ENCODE results near the gene NXT1.

The NXT1 gene

GRCh38 chr20:23361476-23362391 lies 11.1 kb downstream of the NXT1 start, which contains the start of gene GZF1:
TSS of gene GZF1 (plus strand) at chr20:23362182. CDS start at chr20:23364384, 2,202 bp downstream.
- Mint-ChIP-seq H3K36me3 (ENCODE audit: low read depth) (peaks cover 24% of the 10 kb centered on the region), H3K27ac (peak within 1 kb of the TSS; percentile 91), H3K4me1 (peaks cover 66% of the 10 kb centered on the region), H3K27me3 (peaks cover 1% of the 10 kb centered on the region), H3K9me3 (no peaks in the 10 kb centered on the region), H3K4me3 (peak within 1 kb of the TSS; percentile 86)
- DNase-seq, result peak; percentile 99
- peak; percentile 83 for ATAC-seq

GRCh38 chr20:23362392-23363256 lies 12.0 kb downstream of the NXT1 start:
- peaks cover 69% of the 10 kb centered on the region for H3K4me1 Mint-ChIP-seq
- H3K27me3 Mint-ChIP-seq, result peaks cover 1% of the 10 kb centered on the region
- peaks cover 30% of the 10 kb centered on the region for H3K36me3 Mint-ChIP-seq (ENCODE audit: low read depth)
- no peak for ATAC-seq
- H3K27ac Mint-ChIP-seq, result peak overlapping the region; percentile 64
- no peaks in the 10 kb centered on the region for H3K9me3 Mint-ChIP-seq
- peak overlapping the region; percentile 86 for H3K4me3 Mint-ChIP-seq
- peak; percentile 41 for DNase-seq

- Mint-ChIP-seq H3K27ac (peak overlapping the region; percentile 64), H3K36me3 (ENCODE audit: low read depth) (peaks cover 35% of the 10 kb centered on the region), H3K27me3 (peaks cover 1% of the 10 kb centered on the region), H3K4me1 (peaks cover 70% of the 10 kb centered on the region), H3K9me3 (no peaks in the 10 kb centered on the region), H3K4me3 (peak overlapping the region; percentile 86)
- DNase-seq (no peak), ATAC-seq (no peak)
These were observed 12.7 kb downstream of the NXT1 start for GRCh38 chr20:23363257-23363649.

- Mint-ChIP-seq H3K9me3 (no peaks in the 10 kb centered on the region), H3K36me3 (ENCODE audit: low read depth) (peaks cover 53% of the 10 kb centered on the region), H3K27me3 (peaks cover 1% of the 10 kb centered on the region), H3K4me3 (peak overlapping the region; percentile 16), H3K27ac (peak overlapping the region; percentile 75), H3K4me1 (peaks cover 61% of the 10 kb centered on the region)
- DNase-seq (no peak), ATAC-seq (no peak)
These were observed 15.0 kb downstream of the NXT1 start for GRCh38 chr20:23365390-23366165.

GRCh38 chr20:23366384-23366783 lies 15.8 kb downstream of the NXT1 start:
- H3K36me3 Mint-ChIP-seq (ENCODE audit: low read depth), result peaks cover 59% of the 10 kb centered on the region
- ATAC-seq (peak; percentile 4), DNase-seq (no peak)
- peaks cover 1% of the 10 kb centered on the region for H3K27me3 Mint-ChIP-seq
- H3K9me3 Mint-ChIP-seq, result no peaks in the 10 kb centered on the region
- peak overlapping the region; percentile 75 for H3K27ac Mint-ChIP-seq
- peak overlapping the region; percentile 16 for H3K4me3 Mint-ChIP-seq
- H3K4me1 Mint-ChIP-seq, result peaks cover 55% of the 10 kb centered on the region

GRCh38 chr20:23367770-23368169 lies 17.2 kb downstream of the NXT1 start:
- Mint-ChIP-seq H3K27me3 (no peaks in the 10 kb centered on the region), H3K27ac (peak overlapping the region; percentile 75), H3K4me3 (no peak overlapping the region), H3K36me3 (ENCODE audit: low read depth) (peaks cover 68% of the 10 kb centered on the region), H3K4me1 (peaks cover 51% of the 10 kb centered on the region), H3K9me3 (no peaks in the 10 kb centered on the region)
- ATAC-seq (peak; percentile 47), DNase-seq (no peak)

GRCh38 chr20:23368316-23369071 lies 17.9 kb downstream of the NXT1 start:
- ATAC-seq (no peak), DNase-seq (no peak)
- Mint-ChIP-seq H3K4me3 (no peak overlapping the region), H3K4me1 (peaks cover 44% of the 10 kb centered on the region), H3K36me3 (ENCODE audit: low read depth) (peaks cover 66% of the 10 kb centered on the region), H3K9me3 (no peaks in the 10 kb centered on the region), H3K27me3 (no peaks in the 10 kb centered on the region), H3K27ac (peak overlapping the region; percentile 75)

GRCh38 chr20:23369072-23369823 lies 18.7 kb downstream of the NXT1 start:
- no peak for ATAC-seq
- Mint-ChIP-seq H3K36me3 (ENCODE audit: low read depth) (peaks cover 71% of the 10 kb centered on the region), H3K9me3 (no peaks in the 10 kb centered on the region), H3K4me3 (no peak overlapping the region), H3K27ac (no peak overlapping the region), H3K27me3 (no peaks in the 10 kb centered on the region), H3K4me1 (peaks cover 36% of the 10 kb centered on the region)
- no peak for DNase-seq

- Mint-ChIP-seq H3K27ac (no peak overlapping the region), H3K36me3 (ENCODE audit: low read depth) (peaks cover 68% of the 10 kb centered on the region), H3K4me1 (peaks cover 26% of the 10 kb centered on the region), H3K9me3 (no peaks in the 10 kb centered on the region), H3K27me3 (no peaks in the 10 kb centered on the region), H3K4me3 (no peak overlapping the region)
- DNase-seq (no peak), ATAC-seq (no peak)
These were observed 19.7 kb downstream of the NXT1 start for GRCh38 chr20:23370274-23370673.

- Mint-ChIP-seq H3K4me3 (no peak overlapping the region), H3K27me3 (no peaks in the 10 kb centered on the region), H3K36me3 (ENCODE audit: low read depth) (peaks cover 74% of the 10 kb centered on the region), H3K27ac (no peak overlapping the region), H3K4me1 (peaks cover 26% of the 10 kb centered on the region), H3K9me3 (no peaks in the 10 kb centered on the region)
- DNase-seq, result no peak
- ATAC-seq, result no peak
These were observed 20.3 kb downstream of the NXT1 start for GRCh38 chr20:23370873-23371272.

GRCh38 chr20:23371496-23371895 lies 20.9 kb downstream of the NXT1 start:
- Mint-ChIP-seq H3K4me1 (peaks cover 20% of the 10 kb centered on the region), H3K4me3 (no peak overlapping the region), H3K36me3 (ENCODE audit: low read depth) (peaks cover 75% of the 10 kb centered on the region), H3K27ac (no peak overlapping the region), H3K27me3 (no peaks in the 10 kb centered on the region), H3K9me3 (no peaks in the 10 kb centered on the region)
- DNase-seq (no peak), ATAC-seq (no peak)

GRCh38 chr20:23374441-23374840 lies 23.9 kb downstream of the NXT1 start:
- H3K27me3 Mint-ChIP-seq, result no peaks in the 10 kb centered on the region
- H3K27ac Mint-ChIP-seq, result no peak overlapping the region
- no peaks in the 10 kb centered on the region for H3K9me3 Mint-ChIP-seq
- peaks cover 2% of the 10 kb centered on the region for H3K4me1 Mint-ChIP-seq
- ATAC-seq (no peak), DNase-seq (no peak)
- peaks cover 61% of the 10 kb centered on the region for H3K36me3 Mint-ChIP-seq (ENCODE audit: low read depth)
- no peak overlapping the region for H3K4me3 Mint-ChIP-seq

GRCh38 chr20:23375827-23376226 lies 25.2 kb downstream of the NXT1 start:
- DNase-seq, result no peak
- Mint-ChIP-seq H3K36me3 (ENCODE audit: low read depth) (peaks cover 50% of the 10 kb centered on the region), H3K4me3 (no peak overlapping the region), H3K9me3 (no peaks in the 10 kb centered on the region), H3K4me1 (peaks cover 2% of the 10 kb centered on the region), H3K27me3 (no peaks in the 10 kb centered on the region), H3K27ac (peak overlapping the region; percentile 75)
- ATAC-seq, result no peak

Measured in activated naive CD8-positive, alpha-beta T cell treated with anti-CD3 and anti-CD28 coated beads, Interleukin-2, amount 50 U/mL, for 24 hours (primary cell).